Neural crest cell (in vitro differentiated cells): Measurements from ENCODE around the gene LMO7. TPM values are rescaled to one million over a fixed set of nuclear protein-coding genes. Genes with fewer than 3 reads are reported as not detected.

Experiments used
- DNase-seq: peaks from one replicate; pipeline ENCODE4 v3.0.0; 2021; ENCODE audit warnings: low read depth, mixed read lengths, low spot score
- H3K27ac Mint-ChIP-seq: one replicate; pipeline ENCODE4 v1.8.0; 2021; ENCODE audit warnings: mild to moderate bottlenecking, mixed read lengths; ENCODE audit not compliant: unreplicated experiment
- H3K27me3 Mint-ChIP-seq: 2 replicates; pipeline ENCODE4 v1.8.0; 2021; ENCODE audit warnings: low read depth, mild to moderate bottlenecking, mixed read lengths
- H3K36me3 Mint-ChIP-seq: 2 replicates; pipeline ENCODE4 v1.8.0; 2021; ENCODE audit warnings: low read depth, mild to moderate bottlenecking, mixed read lengths
- H3K4me1 Mint-ChIP-seq: 2 replicates; pipeline ENCODE4 v1.8.0; 2021; ENCODE audit warnings: mixed read lengths
- H3K4me3 Mint-ChIP-seq: one replicate; pipeline ENCODE4 v1.8.0; 2021; ENCODE audit warnings: mild to moderate bottlenecking, mixed read lengths
- H3K9me3 Mint-ChIP-seq: 2 replicates; pipeline ENCODE4 v1.8.0; 2021; ENCODE audit warnings: mixed read lengths
- total RNA-seq: library from RNA; stranded (reverse); gene quantifications from 2 replicates; pipeline ENCODE4 v1.2.1, GENCODE V29; 2021
- TF ChIP-seq, protein P1 (sequence below): fragments of 200-600 bp; sonication (generic); conservative IDR thresholded peaks from 2 replicates; pipeline ENCODE4 v1.5.0; 2021; ENCODE audit warnings: antibody characterized with exemption, mild to moderate bottlenecking

The LMO7 gene
- total RNA-seq, 1 donor from 2014 or later, result 4.8 TPM

DNA sequence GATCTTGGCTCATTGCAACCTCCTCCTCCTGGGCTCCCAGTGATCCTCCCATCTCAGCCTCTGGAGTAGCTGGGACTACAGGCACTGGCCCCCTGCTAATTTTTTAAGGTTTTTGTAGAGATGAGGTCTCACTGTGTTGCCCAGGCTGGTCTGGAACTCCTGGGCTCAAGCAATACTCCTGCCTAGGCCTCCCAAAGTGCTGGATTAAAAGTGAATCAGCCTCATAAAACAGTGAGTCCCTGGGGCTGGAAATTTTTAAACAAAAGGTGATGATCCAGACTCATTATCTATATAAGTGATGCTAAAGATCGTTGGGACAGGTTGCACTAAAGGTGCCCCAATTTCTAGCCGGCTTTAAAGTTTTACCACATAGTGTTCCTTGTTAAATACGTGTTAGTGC lies 112.7 kb downstream of the LMO7 start:
- no peak overlapping the region for H3K4me3 Mint-ChIP-seq
- H3K9me3 Mint-ChIP-seq, result peaks cover 7% of the 10 kb centered on the region
- no peak overlapping the region for H3K27ac Mint-ChIP-seq
- TF ChIP-seq, protein P1, sequence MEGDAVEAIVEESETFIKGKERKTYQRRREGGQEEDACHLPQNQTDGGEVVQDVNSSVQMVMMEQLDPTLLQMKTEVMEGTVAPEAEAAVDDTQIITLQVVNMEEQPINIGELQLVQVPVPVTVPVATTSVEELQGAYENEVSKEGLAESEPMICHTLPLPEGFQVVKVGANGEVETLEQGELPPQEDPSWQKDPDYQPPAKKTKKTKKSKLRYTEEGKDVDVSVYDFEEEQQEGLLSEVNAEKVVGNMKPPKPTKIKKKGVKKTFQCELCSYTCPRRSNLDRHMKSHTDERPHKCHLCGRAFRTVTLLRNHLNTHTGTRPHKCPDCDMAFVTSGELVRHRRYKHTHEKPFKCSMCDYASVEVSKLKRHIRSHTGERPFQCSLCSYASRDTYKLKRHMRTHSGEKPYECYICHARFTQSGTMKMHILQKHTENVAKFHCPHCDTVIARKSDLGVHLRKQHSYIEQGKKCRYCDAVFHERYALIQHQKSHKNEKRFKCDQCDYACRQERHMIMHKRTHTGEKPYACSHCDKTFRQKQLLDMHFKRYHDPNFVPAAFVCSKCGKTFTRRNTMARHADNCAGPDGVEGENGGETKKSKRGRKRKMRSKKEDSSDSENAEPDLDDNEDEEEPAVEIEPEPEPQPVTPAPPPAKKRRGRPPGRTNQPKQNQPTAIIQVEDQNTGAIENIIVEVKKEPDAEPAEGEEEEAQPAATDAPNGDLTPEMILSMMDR, result no peak
- no peaks in the 10 kb centered on the region for H3K36me3 Mint-ChIP-seq
- no peaks in the 10 kb centered on the region for H3K27me3 Mint-ChIP-seq
- H3K4me1 Mint-ChIP-seq, result no peaks in the 10 kb centered on the region
- DNase-seq, result no peak

DNA sequence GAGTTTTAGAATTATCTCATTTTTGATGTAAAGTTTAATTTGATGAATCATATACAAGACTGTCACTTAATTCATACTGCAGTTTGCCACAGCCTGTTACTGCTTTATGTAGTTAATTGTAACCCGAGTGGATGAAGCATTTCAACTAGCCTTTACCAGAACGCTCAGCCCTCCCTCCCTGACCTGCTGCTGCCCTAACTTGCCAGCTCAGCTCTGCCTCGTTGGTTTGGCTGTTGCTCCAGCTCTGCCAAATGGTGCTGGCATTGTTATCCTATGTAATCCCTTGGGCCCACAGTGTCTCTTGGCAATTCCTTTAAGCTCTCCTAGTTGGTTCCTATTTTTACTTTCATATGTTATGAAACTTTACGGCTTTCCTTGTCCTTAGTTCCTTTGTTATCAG lies 113.3 kb downstream of the LMO7 start:
- TF ChIP-seq, protein P1, result no peak
- Mint-ChIP-seq H3K9me3 (peaks cover 9% of the 10 kb centered on the region), H3K36me3 (peaks cover 3% of the 10 kb centered on the region), H3K27ac (no peak overlapping the region), H3K4me3 (no peak overlapping the region), H3K27me3 (no peaks in the 10 kb centered on the region), H3K4me1 (no peaks in the 10 kb centered on the region)
- no peak for DNase-seq

DNA sequence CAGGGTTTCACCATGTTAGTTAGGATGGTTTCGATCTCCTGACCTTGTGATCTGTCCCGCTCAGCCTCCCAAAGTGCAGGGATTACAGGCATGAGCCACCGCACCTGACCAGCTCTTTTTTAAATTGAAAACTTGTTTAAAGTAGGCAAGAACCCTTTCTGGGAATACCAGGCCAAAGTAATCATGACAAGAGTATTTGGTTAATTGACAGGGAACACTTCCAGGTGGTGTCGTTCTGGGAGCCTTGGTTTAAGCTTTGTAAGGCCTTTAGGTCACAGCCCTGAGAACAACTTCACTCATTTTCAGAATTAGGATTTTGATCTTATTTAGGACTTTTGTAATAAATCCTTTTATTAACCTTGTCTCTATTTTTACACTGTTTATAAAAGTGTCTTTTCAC lies 115.2 kb downstream of the LMO7 start:
- no peaks in the 10 kb centered on the region for H3K4me1 Mint-ChIP-seq
- TF ChIP-seq, protein P1, result no peak
- no peak overlapping the region for H3K27ac Mint-ChIP-seq

DNA sequence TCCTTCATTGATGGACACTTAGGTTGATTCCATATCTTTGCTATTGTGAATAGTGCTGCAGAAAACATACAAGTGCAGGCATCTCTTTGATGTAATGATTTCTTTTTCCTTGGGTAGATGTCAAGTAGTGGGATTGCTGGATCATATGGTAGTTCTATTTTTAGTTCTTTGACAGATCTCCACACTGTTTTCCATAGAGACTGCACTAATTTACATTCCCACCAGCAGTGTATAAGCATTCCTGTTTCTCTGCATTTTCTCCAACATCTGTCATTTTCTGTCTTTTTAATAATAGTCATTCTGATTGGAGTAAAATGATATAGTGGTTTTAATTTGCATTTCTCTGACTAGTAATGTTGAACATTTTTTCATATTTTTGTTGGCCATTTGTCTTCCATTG lies 116.7 kb downstream of the LMO7 start:
- Mint-ChIP-seq H3K36me3 (peaks cover 3% of the 10 kb centered on the region), H3K27ac (no peak overlapping the region), H3K4me1 (no peaks in the 10 kb centered on the region), H3K27me3 (no peaks in the 10 kb centered on the region), H3K9me3 (peaks cover 2% of the 10 kb centered on the region), H3K4me3 (no peak overlapping the region)
- TF ChIP-seq, protein P1, result no peak
- no peak for DNase-seq

More for the DNA sequence above, 115.2 kb downstream of the LMO7 start:
- DNase-seq, result no peak
- Mint-ChIP-seq H3K9me3 (peaks cover 2% of the 10 kb centered on the region), H3K27me3 (no peaks in the 10 kb centered on the region), H3K36me3 (peaks cover 3% of the 10 kb centered on the region), H3K4me3 (no peak overlapping the region)

DNA sequence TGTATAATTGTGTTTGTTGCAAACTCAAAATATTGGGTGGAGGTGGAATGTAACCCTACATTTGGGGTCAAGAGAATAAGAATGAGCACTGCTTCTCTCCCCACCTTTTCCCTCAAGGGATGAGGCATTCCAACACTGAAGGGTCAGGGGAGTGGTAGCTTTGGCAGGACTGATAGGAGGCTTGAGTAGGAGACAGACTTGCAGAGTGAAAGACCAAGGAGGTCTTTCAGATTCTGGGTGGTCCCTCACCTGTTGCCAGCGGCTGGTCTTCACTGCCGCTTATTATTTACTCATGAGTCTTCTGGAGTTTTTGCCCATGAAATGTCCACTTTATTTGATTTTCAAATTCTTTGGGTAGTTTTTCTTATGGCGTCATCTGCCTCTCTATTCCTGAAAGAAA lies 118.8 kb downstream of the LMO7 start:
- TF ChIP-seq, protein P1, result no peak
- H3K36me3 Mint-ChIP-seq, result peaks cover 3% of the 10 kb centered on the region
- H3K4me1 Mint-ChIP-seq, result no peaks in the 10 kb centered on the region
- H3K4me3 Mint-ChIP-seq, result no peak overlapping the region
- H3K27ac Mint-ChIP-seq, result no peak overlapping the region
- H3K27me3 Mint-ChIP-seq, result no peaks in the 10 kb centered on the region
- no peak for DNase-seq
- H3K9me3 Mint-ChIP-seq, result peaks cover 2% of the 10 kb centered on the region

DNA sequence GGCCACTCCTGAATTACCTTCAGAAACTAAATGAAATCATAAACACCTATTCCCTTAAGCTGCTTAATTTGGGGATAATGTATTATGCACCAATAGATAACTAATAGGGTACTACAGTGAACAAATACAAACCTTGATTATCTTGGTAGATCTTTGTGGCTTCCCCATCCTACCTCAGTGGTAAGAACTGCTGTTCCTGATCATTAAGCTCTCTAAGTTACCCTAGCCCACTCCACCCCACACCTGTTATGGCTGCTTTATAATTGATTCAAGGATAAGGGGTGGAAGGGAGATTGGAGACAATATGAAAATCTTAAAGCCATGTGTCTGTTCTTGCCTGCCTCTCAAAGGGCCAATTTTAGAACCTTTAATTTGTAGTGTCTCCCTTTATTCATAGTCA lies 121.2 kb downstream of the LMO7 start:
- TF ChIP-seq, protein P1, result no peak
- H3K4me3 Mint-ChIP-seq, result no peak overlapping the region
- DNase-seq, result no peak
- no peaks in the 10 kb centered on the region for H3K27me3 Mint-ChIP-seq
- H3K27ac Mint-ChIP-seq, result no peak overlapping the region
- peaks cover 3% of the 10 kb centered on the region for H3K36me3 Mint-ChIP-seq
- H3K4me1 Mint-ChIP-seq, result no peaks in the 10 kb centered on the region
- H3K9me3 Mint-ChIP-seq, result peaks cover 2% of the 10 kb centered on the region
